Measurements from ENCODE around the gene LENG1. TPM values are rescaled to one million over a fixed set of nuclear protein-coding genes. Genes with fewer than 3 reads are reported as not detected.

LENG1 gene
- total and polyA plus RNA-seq, 9 of the 15 experiments (the other 6 are each of a cell fraction or from before 2014, with no cell fraction given) = 0.30 to 10.5 (median 4.7) TPM

- TF ChIP-seq ARID4B (CRISPR knock-in tag; IDR thresholded peaks at IDR 0.05) = no peak
- no peak for TF ChIP-seq ZNF408 (CRISPR knock-in tag; IDR thresholded peaks at IDR 0.05; ENCODE audit: low read depth)
- TF ChIP-seq ZNF232 (CRISPR knock-in tag; IDR thresholded peaks at IDR 0.05) = no peak
- TF ChIP-seq ELK1 (CRISPR knock-in tag; IDR thresholded peaks at IDR 0.05) = no peak
- no peak for TF ChIP-seq PURB (CRISPR knock-in tag; IDR thresholded peaks at IDR 0.05; ENCODE audit: low read depth)
- TF ChIP-seq NR1H2 (CRISPR knock-in tag; IDR thresholded peaks at IDR 0.05) = no peak
- no peak for TF ChIP-seq CSDE1 (IDR thresholded peaks at IDR 0.05)
- TF ChIP-seq THRAP3 (IDR thresholded peaks at IDR 0.05; ENCODE audit: borderline replicate concordance) = no peak
- no peak for TF ChIP-seq TCF7L2 (IDR thresholded peaks at IDR 0.05; ENCODE audit: low read depth, low read length)
- no peak for TF ChIP-seq RAD51 (IDR thresholded peaks at IDR 0.05; ENCODE audit: borderline replicate concordance, low read depth)
- no peak for TF ChIP-seq ZNF695 (CRISPR knock-in tag; IDR thresholded peaks at IDR 0.05)
- no peak for TF ChIP-seq ZBTB8A (IDR thresholded peaks at IDR 0.05; ENCODE audit: partially characterized antibody)
- no peak for TF ChIP-seq MXI1 (IDR thresholded peaks at IDR 0.05; ENCODE audit: low read depth, low read length)
- TF ChIP-seq ASH1L (IDR thresholded peaks at IDR 0.05; ENCODE audit: borderline replicate concordance, low read depth, partially characterized antibody) = no peak
- TF ChIP-seq SREBF2 (CRISPR knock-in tag; IDR thresholded peaks at IDR 0.05) = no peak
These were observed 28.8 kb upstream of the LENG1 start (continued) for GRCh38 chr19:54188215-54188871.

Measured in K562 (cell line).